DOHH2 (cell line): ENCODE measurements around the gene PATJ.
A peak's percentile ranks its signal among the peaks of the same experiment; 100 is the strongest.

Experiments used
- H3F3A ChIP-seq: fragments of 200-600 bp; sonication (generic), shearing (Covaris generic); 2 replicates; pipeline ENCODE4 v1.6.0; 2016; ENCODE audit warnings: antibody characterized with exemption, mild to moderate bottlenecking; ENCODE audit not compliant: control insufficient read depth, insufficient read depth
- H3K27ac ChIP-seq: fragments of 200-600 bp; sonication (generic); 2 replicates; pipeline ENCODE4 v1.5.1; 2014; ENCODE audit warnings: low read depth, mild to moderate bottlenecking, low read length, moderate library complexity
- H3K27me3 ChIP-seq: fragments of 200-600 bp; sonication (generic); 2 replicates; pipeline ENCODE4 v1.6.1; 2014; ENCODE audit warnings: mild to moderate bottlenecking, low read length, mixed read lengths; ENCODE audit not compliant: control insufficient read depth
- H3K36me3 ChIP-seq: fragments of 200-600 bp; sonication (generic); 2 replicates; pipeline ENCODE4 v1.6.1; 2014; ENCODE audit warnings: mild to moderate bottlenecking, low read length, moderate library complexity, mixed read lengths; ENCODE audit not compliant: control insufficient read depth
- H3K4me1 ChIP-seq: fragments of 200-600 bp; sonication (generic); 2 replicates; pipeline ENCODE4 v1.6.1; 2014; ENCODE audit warnings: mild to moderate bottlenecking, low read length, mixed read lengths; ENCODE audit not compliant: control insufficient read depth
- H3K4me2 ChIP-seq: fragments of 200-600 bp; sonication (generic); 2 replicates; pipeline ENCODE4 v1.6.0; 2014; ENCODE audit warnings: mild to moderate bottlenecking, low read length, moderate library complexity
- H3K4me3 ChIP-seq: fragments of 200-600 bp; sonication (generic); 2 replicates; pipeline ENCODE4 v1.5.1; 2014; ENCODE audit warnings: mild to moderate bottlenecking, low read length, mixed read lengths
- H3K79me2 ChIP-seq: fragments of 200-600 bp; sonication (generic); 2 replicates; pipeline ENCODE4 v1.6.1; 2014; ENCODE audit warnings: mild to moderate bottlenecking, low read length, mixed read lengths; ENCODE audit not compliant: control insufficient read depth
- H3K9me2 ChIP-seq: fragments of 200-600 bp; sonication (generic); replicated peaks from 2 replicates; pipeline ENCODE4 v1.6.1; 2014; ENCODE audit warnings: mild to moderate bottlenecking, low read length, mixed read lengths; ENCODE audit not compliant: control insufficient read depth
- H3K9me3 ChIP-seq: fragments of 200-600 bp; sonication (generic); 2 replicates; pipeline ENCODE4 v1.6.1; 2014; ENCODE audit warnings: antibody characterized with exemption, low read length, mixed read lengths; ENCODE audit not compliant: control insufficient read depth, insufficient read depth
- H4K20me1 ChIP-seq: fragments of 200-600 bp; sonication (generic); 2 replicates; pipeline ENCODE4 v1.6.0; 2014; ENCODE audit warnings: low read depth, mild to moderate bottlenecking, antibody characterized with exemption, low read length, moderate library complexity; ENCODE audit not compliant: control insufficient read depth, insufficient read depth
- CTCF ChIP-seq: fragments of 200-600 bp; sonication (generic); IDR thresholded peaks from one replicate; pipeline ENCODE4 v1.5.1; 2014; ENCODE audit warnings: antibody characterized with exemption, mild to moderate bottlenecking, low read depth, low read length; ENCODE audit not compliant: poor library complexity, severe bottlenecking
- EZH2phosphoT487 ChIP-seq: fragments of 200-600 bp; sonication (generic); IDR thresholded peaks from 2 replicates; pipeline ENCODE4 v1.6.1; 2017; ENCODE audit warnings: borderline replicate concordance, mild to moderate bottlenecking, antibody characterized with exemption, low read length, moderate library complexity, mixed read lengths

Gene PATJ

GRCh38 chr1:61732726-61733125 lies 9.6 kb upstream of the PATJ start:
- Histone ChIP-seq H4K20me1 (no peaks in the 10 kb centered on the region), H3K4me2 (no peak overlapping the region; the same call in 1 of the 2 replicates), H3K79me2 (no peaks in the 10 kb centered on the region), H3K4me1 (peaks cover 35% of the 10 kb centered on the region), H3K36me3 (no peaks in the 10 kb centered on the region), H3F3A (peaks cover 4% of the 10 kb centered on the region), H3K9me3 (no peaks in the 10 kb centered on the region), H3K4me3 (no peak overlapping the region), H3K9me2 (no peaks in the 10 kb centered on the region), H3K27ac (no peak overlapping the region), H3K27me3 (no peaks in the 10 kb centered on the region)
- TF ChIP-seq EZH2phosphoT487 = no peak
- no peak for TF ChIP-seq CTCF

- Histone ChIP-seq H3K4me1 (peaks cover 23% of the 10 kb centered on the region), H3K4me3 (peak overlapping the region; percentile 78), H3K9me3 (no peaks in the 10 kb centered on the region), H3K4me2 (peak overlapping the region; percentile 68), H4K20me1 (no peaks in the 10 kb centered on the region), H3F3A (peaks cover 18% of the 10 kb centered on the region), H3K27ac (no peak overlapping the region), H3K36me3 (no peaks in the 10 kb centered on the region), H3K79me2 (peaks cover 13% of the 10 kb centered on the region), H3K27me3 (no peaks in the 10 kb centered on the region), H3K9me2 (no peaks in the 10 kb centered on the region)
- TF ChIP-seq CTCF (no peak), EZH2phosphoT487 (no peak)
Observed at GRCh38 chr1:61740751-61741700, 1.3 kb upstream of the PATJ start.

GRCh38 chr1:61742620-61743430 lies 545 bp downstream of the PATJ start:
- no peaks in the 10 kb centered on the region for H3K9me3 ChIP-seq
- peak overlapping the region; percentile 68 for H3K4me2 ChIP-seq
- no peaks in the 10 kb centered on the region for H3K27me3 ChIP-seq
- no peaks in the 10 kb centered on the region for H3K9me2 ChIP-seq
- TF ChIP-seq CTCF (no peak), EZH2phosphoT487 (no peak)
- H3K27ac ChIP-seq = 0 out of 2 replicates have a peak overlapping the region, but pooled peaks have one; percentile 35
- H4K20me1 ChIP-seq = no peaks in the 10 kb centered on the region
- H3K4me1 ChIP-seq = peaks cover 20% of the 10 kb centered on the region
- peaks cover 13% of the 10 kb centered on the region for H3K79me2 ChIP-seq
- H3K36me3 ChIP-seq = no peaks in the 10 kb centered on the region
- peak overlapping the region; percentile 78 for H3K4me3 ChIP-seq
- H3F3A ChIP-seq = peaks cover 18% of the 10 kb centered on the region
